HepG2 (cell line): Measurements from ENCODE around the gene ADPRHL1. TPM values are rescaled to one million over a fixed set of nuclear protein-coding genes. Genes with fewer than 3 reads are reported as not detected.
A peak's percentile ranks its signal among the peaks of the same experiment; 100 is the strongest.

Experiments
- ATAC-seq: fragments of 200-7000 bp; cut with Tn5 transposase; 3 replicates; pipeline ENCODE4 v1.9.1; 2020; ENCODE audit warnings: mild to moderate bottlenecking, moderate library complexity
- BruUV-seq: library from RNA; stranded (reverse); fragments of 400-500 nt; replicated peaks from 2 replicates; lab custom pipeline; 2021; lab: Mats Ljungman, UMichigan
- CTCF ChIA-PET: fragments of 300-600 bp; formaldehyde crosslinking; extraction: SDS; loops from one replicate; lab custom pipeline; 2021; ENCODE audit warnings: low total read pairs, inconsistent platforms, low intra/inter-chr PET ratio; lab: Yijun Ruan, JAX
- POLR2A ChIA-PET: fragments of 350-600 bp; sonication (Branson Sonifier 250); formaldehyde crosslinking; loops from one replicate; lab custom pipeline; 2020; ENCODE audit warnings: antibody characterized with exemption, inconsistent platforms; lab: Yijun Ruan, JAX
- DNase-seq: peaks from one replicate; pipeline ENCODE4 v3.0.0-alpha.2; 2015; ENCODE audit warnings: low spot score
- FAIRE-seq: peaks from 3 replicates; lab custom pipeline; 2011; peaks lifted over from hg19 to GRCh38; lab: Jason Lieb, UNC
- H2AFZ ChIP-seq: one replicate; pipeline ENCODE4 v1.6.1; 2011; ENCODE audit warnings: low read length, inconsistent platforms
- H3K27ac ChIP-seq: fragments of 300-600 bp; 3 replicates; pipeline ENCODE4 v1.8.0; 2011; ENCODE audit warnings: mixed run types, mild to moderate bottlenecking, mixed read lengths, low read length, inconsistent platforms; ENCODE audit not compliant: insufficient read depth; ENCODE audit errors: extremely low read length
- H3K27me3 ChIP-seq, 2 experiments: fragments of 200-600 bp in 1 of 2; 2 replicates in 1 of 2; 3 replicates in 1 of 2; pipeline versions ENCODE4 v1.6.0 to v1.8.0; 2011; ENCODE audit warnings: low read length in 2 of 2, mild to moderate bottlenecking in 2 of 2, moderate library complexity in 2 of 2, inconsistent platforms in 1 of 2; ENCODE audit not compliant: insufficient read depth in 2 of 2, control insufficient read depth in 1 of 2
- H3K36me3 ChIP-seq, 2 experiments: fragments of 200-600 bp in 1 of 2; replicated peaks in 1 of 2; 2 replicates in 1 of 2; 3 replicates in 1 of 2; pipeline versions ENCODE4 v1.5.1 to v1.8.0; 2011; ENCODE audit warnings: low read length in 2 of 2, inconsistent platforms in 1 of 2; ENCODE audit not compliant: insufficient read depth in 2 of 2, control insufficient read depth in 1 of 2
- H3K4me1 ChIP-seq: 2 replicates; pipeline ENCODE4 v1.5.1; 2012; ENCODE audit warnings: low read length, inconsistent platforms; ENCODE audit not compliant: insufficient read depth
- H3K4me2 ChIP-seq: 2 replicates; pipeline ENCODE4 v1.6.0; 2011; ENCODE audit warnings: low read depth, low read length, inconsistent platforms
- H3K4me3 ChIP-seq, 3 experiments: fragments of 200-600 bp in 1 of 3; sonication (generic), shearing (Covaris generic) in 1 of 3; replicated peaks in 1 of 3; 2 replicates each; pipeline ENCODE4 v1.5.1; 2011 to 2016; ENCODE audit warnings: low read length in 3 of 3, inconsistent platforms in 2 of 3, low read depth in 2 of 3, mild to moderate bottlenecking in 2 of 3, control low read depth in 1 of 3, mixed read lengths in 1 of 3; ENCODE audit not compliant: insufficient read depth in 1 of 3
- H3K79me2 ChIP-seq: one replicate; pipeline ENCODE4 v1.6.1; 2011; ENCODE audit warnings: low read length, inconsistent platforms; ENCODE audit not compliant: insufficient read depth
- H3K9ac ChIP-seq: 2 replicates; pipeline ENCODE4 v1.6.0; 2011; ENCODE audit warnings: mild to moderate bottlenecking, low read depth, low read length, inconsistent platforms; ENCODE audit not compliant: insufficient read depth
- H3K9me3 ChIP-seq: 2 replicates; pipeline ENCODE4 v1.5.1; 2012; ENCODE audit warnings: mild to moderate bottlenecking, low read length
- H4K20me1 ChIP-seq: 2 replicates; pipeline ENCODE4 v1.6.0; 2011; ENCODE audit warnings: inconsistent platforms, mild to moderate bottlenecking, low read length, moderate library complexity; ENCODE audit not compliant: insufficient read depth
- EZH2 ChIP-seq: conservative IDR thresholded peaks from 2 replicates; pipeline ENCODE4 v1.6.1; 2012; ENCODE audit warnings: mild to moderate bottlenecking, low read depth, low read length, moderate library complexity
- NFYC ChIP-seq: IDR thresholded peaks from 2 replicates; pipeline ENCODE4 v1.6.1; 2016; ENCODE audit warnings: missing genetic modification reagents, missing compliant biosample characterization
- PHF21A ChIP-seq: sonication (generic); formaldehyde crosslinking; IDR thresholded peaks from 2 replicates; pipeline ENCODE4 v1.5.0; 2020; ENCODE audit warnings: mild to moderate bottlenecking, missing genetic modification reagents
- SALL1 ChIP-seq: sonication (generic); formaldehyde crosslinking; IDR thresholded peaks from 2 replicates; pipeline ENCODE4 v1.8.0; 2022; ENCODE audit warnings: mild to moderate bottlenecking, missing genetic modification reagents
- SNAPC2 ChIP-seq: sonication (generic); formaldehyde crosslinking; IDR thresholded peaks from 2 replicates; pipeline ENCODE4 v1.8.1; 2022; ENCODE audit warnings: mild to moderate bottlenecking, missing genetic modification reagents
- ZFY ChIP-seq: sonication (generic); formaldehyde crosslinking; IDR thresholded peaks from 2 replicates; pipeline ENCODE4 v1.4.0; 2020; ENCODE audit warnings: missing genetic modification reagents
- ZNF543 ChIP-seq: sonication (generic); formaldehyde crosslinking; IDR thresholded peaks from 2 replicates; pipeline ENCODE4 v1.4.0; 2020; ENCODE audit warnings: mild to moderate bottlenecking, missing genetic modification reagents
- ZNF776 ChIP-seq: sonication (generic); formaldehyde crosslinking; IDR thresholded peaks from 2 replicates; pipeline ENCODE4 v1.4.0; 2020; ENCODE audit warnings: mild to moderate bottlenecking, missing genetic modification reagents
- ZSCAN22 ChIP-seq: sonication (generic); formaldehyde crosslinking; IDR thresholded peaks from 2 replicates; pipeline ENCODE4 v1.4.0; 2020; ENCODE audit warnings: mild to moderate bottlenecking, missing genetic modification reagents
- ZZZ3 ChIP-seq: sonication (generic); formaldehyde crosslinking; IDR thresholded peaks from 2 replicates; pipeline ENCODE4 v1.4.0; 2020; ENCODE audit warnings: missing genetic modification reagents, mild to moderate bottlenecking, borderline replicate concordance
- WGBS: methylation state at CpG from one replicate; pipeline ENCODE4 v1.1.6; 2017; ENCODE audit warnings: low lambda C conversion rate; 5-methylcytosine and 5-hydroxymethylcytosine counted together
- in situ Hi-C: cut with HindIII; loops from 2 replicates; pipeline ENCODE4 v1.10.0; 2017; ENCODE audit warnings: low pct_unique_long_range_greater_than_20kb; ENCODE audit not compliant: extremely low pct_ligation_motif_present
- intact Hi-C: fragments of 100-400 bp; cut with micrococcal nuclease; formaldehyde crosslinking; loops from one replicate; pipeline ENCODE4 v1.10.0; 2022; ENCODE audit not compliant: unreplicated experiment
- polyA plus RNA-seq, 8 experiments: library from polyadenylated mRNA; depleted of rRNA in 3 of 8; stranded (reverse) in 7 of 8; unstranded in 1 of 8; fragments of >200 nt; fragmentation: Illumina TruSeq in 4 of 8; extraction: Trizol in 4 of 8; gene quantifications; 2 replicates each; pipeline versions ENCODE4 v1.2.1 to v1.2.3, GENCODE V29; 2011 to 2016; ENCODE audit warnings: low read depth in 4 of 8, missing spikeins in 1 of 8, mixed read lengths in 1 of 8; ENCODE audit not compliant: insufficient read depth in 1 of 8
- total RNA-seq, 5 experiments: library from RNA; depleted of rRNA; stranded (reverse); fragments of >200 nt; fragmentation: Illumina TruSeq; extraction: Trizol; gene quantifications; 2 replicates each; pipeline ENCODE4 v1.2.3, GENCODE V29; 2016; ENCODE audit warnings: low read depth in 1 of 5
- TF ChIP-seq, protein P1 (sequence below): sonication (generic); formaldehyde crosslinking; conservative IDR thresholded peaks from 2 replicates; pipeline ENCODE4 v1.8.0; 2022; ENCODE audit warnings: mild to moderate bottlenecking, moderate library complexity, missing genetic modification reagents

Gene ADPRHL1
- total and polyA plus RNA-seq, 2 of the 13 experiments (the other 11 are each of a cell fraction or from before 2014, with no cell fraction given): 0.34 to 0.40 TPM

DNA sequence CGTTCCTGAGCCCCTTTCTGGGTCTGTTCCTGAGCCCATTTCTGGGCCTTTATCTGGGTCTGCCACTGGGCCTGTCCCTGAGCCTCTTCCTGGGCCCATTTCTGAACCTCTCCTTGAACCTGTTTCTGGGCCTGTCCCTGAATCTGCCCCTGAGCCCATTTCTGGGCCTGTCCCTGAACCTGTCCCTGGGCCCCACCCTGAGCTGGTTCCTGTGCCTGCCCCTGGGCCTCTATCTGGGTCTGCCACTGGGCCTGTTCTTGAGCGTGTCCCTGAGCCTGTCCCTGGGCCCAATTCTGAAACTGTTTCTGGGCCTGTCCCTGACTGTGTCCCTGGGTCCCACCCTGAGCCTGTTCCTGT, 48.9 kb downstream of the ADPRHL1 start:
- intact Hi-C loops (no loop called here), in situ Hi-C loops (no loop called here)
- Histone ChIP-seq H3K4me3 (peak overlapping the region in 1 of 3 experiments; percentile 59; a peak in 1 of 6 replicates), H4K20me1 (no peaks in the 10 kb centered on the region), H3K79me2 (no peaks in the 10 kb centered on the region), H3K27me3 (peaks cover 17 to 92% of the 10 kb centered on the region in 2 experiments), H2AFZ (no peak overlapping the region), H3K27ac (no peak overlapping the region), H3K4me1 (peaks cover 57% of the 10 kb centered on the region), H3K9me3 (no peaks in the 10 kb centered on the region), H3K9ac (no peak overlapping the region), H3K4me2 (peak overlapping the region; percentile 76; the same call in 1 of the 2 replicates), H3K36me3 (no peaks in the 10 kb centered on the region)
- FAIRE-seq (no peak), ATAC-seq (peak; percentile 3), DNase-seq (no peak)
- WGBS: 55% methylated on average over 2 of the region's 2 CpGs
- no TSS peak for BruUV-seq
- ChIA-PET POLR2A (no interaction called here), CTCF (interaction anchor here (1.2 kb wide), 1 partner anchor 47 kb away, joined by 3 read pairs; no protein-coding TSS in a partner anchor)
- TF ChIP-seq, protein P1, sequence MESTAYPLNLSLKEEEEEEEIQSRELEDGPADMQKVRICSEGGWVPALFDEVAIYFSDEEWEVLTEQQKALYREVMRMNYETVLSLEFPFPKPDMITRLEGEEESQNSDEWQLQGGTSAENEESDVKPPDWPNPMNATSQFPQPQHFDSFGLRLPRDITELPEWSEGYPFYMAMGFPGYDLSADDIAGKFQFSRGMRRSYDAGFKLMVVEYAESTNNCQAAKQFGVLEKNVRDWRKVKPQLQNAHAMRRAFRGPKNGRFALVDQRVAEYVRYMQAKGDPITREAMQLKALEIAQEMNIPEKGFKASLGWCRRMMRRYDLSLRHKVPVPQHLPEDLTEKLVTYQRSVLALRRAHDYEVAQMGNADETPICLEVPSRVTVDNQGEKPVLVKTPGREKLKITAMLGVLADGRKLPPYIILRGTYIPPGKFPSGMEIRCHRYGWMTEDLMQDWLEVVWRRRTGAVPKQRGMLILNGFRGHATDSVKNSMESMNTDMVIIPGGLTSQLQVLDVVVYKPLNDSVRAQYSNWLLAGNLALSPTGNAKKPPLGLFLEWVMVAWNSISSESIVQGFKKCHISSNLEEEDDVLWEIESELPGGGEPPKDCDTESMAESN (CRISPR knock-in tag): no peak
- TF ChIP-seq SNAPC2 (CRISPR knock-in tag): no peak
- TF ChIP-seq ZNF543 (CRISPR knock-in tag): no peak
- TF ChIP-seq ZZZ3: no peak

DNA sequence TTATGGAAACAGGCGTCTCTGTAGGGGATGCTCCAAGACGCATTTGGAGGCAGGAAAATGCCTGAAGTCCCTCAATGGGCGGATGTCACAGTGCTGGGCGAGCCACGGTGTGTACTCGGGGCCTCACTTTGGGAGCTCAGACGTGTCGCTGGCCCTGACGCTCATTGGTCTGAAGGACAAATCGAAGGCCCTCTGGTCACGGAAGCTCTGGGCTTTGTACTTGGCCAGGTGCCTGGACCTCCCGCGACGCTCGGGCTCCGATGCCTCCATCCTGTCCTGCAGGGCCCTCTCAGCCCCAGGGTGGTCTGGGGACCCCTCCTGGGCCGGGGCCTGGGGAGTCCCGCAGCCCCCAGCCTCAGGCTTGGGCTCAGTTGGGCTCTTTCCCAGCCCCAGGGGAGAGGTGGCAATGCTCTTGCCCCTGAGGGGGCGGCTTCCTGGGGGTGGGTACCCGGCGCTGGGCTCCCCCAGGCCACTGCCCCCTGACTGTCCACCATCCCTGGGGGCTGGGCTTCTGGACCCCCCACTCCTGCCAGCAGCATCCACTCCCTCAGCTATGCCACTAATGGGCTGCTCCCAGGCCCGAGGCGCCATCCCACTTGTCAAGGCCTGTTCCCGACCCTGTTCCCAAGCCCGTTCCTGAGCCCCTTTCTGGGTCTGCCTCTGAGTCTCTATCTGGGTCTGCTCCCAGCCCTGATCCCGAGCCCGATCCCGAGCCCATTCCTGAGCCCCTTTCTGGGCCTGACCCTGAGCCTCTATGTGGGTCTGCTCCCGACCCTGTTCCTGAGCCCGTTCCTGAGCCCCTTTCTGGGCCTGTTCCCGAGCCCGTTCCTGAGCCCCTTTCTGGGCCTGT, 49.8 kb downstream of the ADPRHL1 start:
- in situ Hi-C loops (no loop called here), intact Hi-C loops (no loop called here)
- Histone ChIP-seq H3K79me2 (no peaks in the 10 kb centered on the region), H3K9me3 (no peaks in the 10 kb centered on the region), H4K20me1 (no peaks in the 10 kb centered on the region), H3K27ac (no peak overlapping the region), H3K27me3 (peaks cover 19 to 87% of the 10 kb centered on the region in 2 experiments), H2AFZ (no peak overlapping the region), H3K4me1 (peaks cover 65% of the 10 kb centered on the region), H3K36me3 (no peaks in the 10 kb centered on the region), H3K9ac (no peak overlapping the region), H3K4me2 (peak overlapping the region; percentile 25), H3K4me3 (peak overlapping the region in 1 of 3 experiments; percentile 14; a peak in 1 of 6 replicates)
- ATAC-seq: peak; percentile 48
- DNase-seq: no peak
- ChIA-PET CTCF (no interaction called here), POLR2A (interaction anchor here (0.7 to 1.6 kb wide), 2 partner anchors 34 to 40 kb away, joined by 3 to 5 read pairs; no protein-coding TSS in a partner anchor)
- FAIRE-seq: no peak
- WGBS: 32% methylated on average over 19 of the region's 32 CpGs
- no TSS peak for BruUV-seq
- peak; percentile 38; the same call in 1 of the 2 replicates for TF ChIP-seq ZFY (CRISPR knock-in tag)
- 0 out of 2 replicates have a peak, but pooled peaks have one; percentile 68 for TF ChIP-seq EZH2
- 0 out of 2 replicates have a peak, but pooled peaks have one; percentile 20 for TF ChIP-seq NFYC (CRISPR knock-in tag)
- peak; percentile 49; the same call in 1 of the 2 replicates for TF ChIP-seq SALL1 (CRISPR knock-in tag)
- TF ChIP-seq ZNF776: 0 out of 2 replicates have a peak, but pooled peaks have one; percentile 26
- no peak for TF ChIP-seq ZSCAN22 (CRISPR knock-in tag)
- TF ChIP-seq PHF21A (CRISPR knock-in tag): peak; percentile 23; the same call in 1 of the 2 replicates
